H1 (cell line): Measurements from ENCODE around the gene OSBPL2. TPM values are rescaled to one million over a fixed set of nuclear protein-coding genes. Genes with fewer than 3 reads are reported as not detected.

Source experiments
- CHD7 ChIP-seq: fragments of 300-600 bp; sonication (generic); IDR thresholded peaks from 2 replicates; pipeline ENCODE4 v1.7.1; 2012; ENCODE audit warnings: low read length, moderate library complexity, mild to moderate bottlenecking, inconsistent platforms; ENCODE audit not compliant: insufficient replicate concordance
- RFX5 ChIP-seq: IDR thresholded peaks from 2 replicates; pipeline ENCODE4 v1.6.1; 2011; ENCODE audit warnings: low read depth, low read length, improper control_type of control experiment, borderline replicate concordance
- SP4 ChIP-seq: IDR thresholded peaks from 2 replicates; pipeline ENCODE4 v1.6.1; 2012; ENCODE audit warnings: low read length, inconsistent platforms
- TEAD4 ChIP-seq: IDR thresholded peaks from 2 replicates; pipeline ENCODE4 v1.6.1; 2012; ENCODE audit warnings: low read depth, low read length, inconsistent platforms, mixed read lengths
- polyA plus RNA-seq, 7 experiments: library from polyadenylated mRNA; depleted of rRNA in 3 of 7; stranded (reverse) in 5 of 7; unstranded in 2 of 7; fragments of >200 nt in 5 of 7; fragments of 200-250 nt in 2 of 7; gene quantifications; 1 replicate in 5 of 7; 2 replicates in 1 of 7; 4 replicates in 1 of 7; pipeline versions ENCODE4 v1.2.1 to v1.2.3, GENCODE V29; 2011 to 2013; ENCODE audit warnings: missing spikeins in 2 of 7, mixed read lengths in 2 of 7
- total RNA-seq: library from RNA; stranded (reverse); fragmentation: NEBNext Ultra II Directional; extraction: Animal tissue kit (Norgen Biotek cat#: 25700); gene quantifications from 2 replicates; pipeline ENCODE4 v1.2.1, GENCODE V29; 2021
- TF ChIP-seq, protein P1 (sequence below): IDR thresholded peaks from 2 replicates; pipeline ENCODE4 v1.6.1; 2011; ENCODE audit warnings: low read depth, mild to moderate bottlenecking, low read length; ENCODE audit not compliant: insufficient read depth

The OSBPL2 gene
- total and polyA plus RNA-seq, 2 of the 8 experiments (the other 6 are each of a cell fraction or from before 2014, with no cell fraction given): 11.7 to 42.4 TPM

DNA sequence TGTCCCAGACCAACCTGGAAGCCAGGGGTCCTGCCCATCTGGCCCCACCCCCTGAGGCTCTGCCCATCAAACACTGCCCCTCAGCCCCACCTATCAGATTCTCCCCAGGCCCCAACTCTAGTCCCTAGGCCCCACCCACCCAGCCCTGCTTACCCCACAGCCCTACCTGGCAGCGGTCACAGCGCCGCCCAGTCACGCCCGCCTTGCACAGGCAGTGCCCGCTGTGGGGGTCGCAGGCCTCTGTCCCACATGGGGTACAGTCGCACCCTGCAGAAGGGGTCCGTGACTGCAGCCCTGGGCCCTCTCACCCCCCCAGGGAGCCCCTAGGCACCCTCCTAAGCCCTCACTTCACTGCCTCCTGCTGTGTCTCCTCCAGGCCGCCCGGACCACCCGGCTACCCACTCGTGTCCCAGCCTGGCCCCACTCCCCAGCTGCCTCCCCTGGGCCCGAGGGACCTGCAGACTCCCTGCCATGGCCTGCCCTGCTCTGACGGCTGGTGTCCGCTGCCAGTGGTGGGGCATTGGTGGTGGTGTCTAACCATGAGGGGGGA lies 84.2 kb downstream of the OSBPL2 start (continued):
- TF ChIP-seq CHD7 (no peak), SP4 (no peak), TEAD4 (no peak), RFX5 (no peak)
- TF ChIP-seq, protein P1, sequence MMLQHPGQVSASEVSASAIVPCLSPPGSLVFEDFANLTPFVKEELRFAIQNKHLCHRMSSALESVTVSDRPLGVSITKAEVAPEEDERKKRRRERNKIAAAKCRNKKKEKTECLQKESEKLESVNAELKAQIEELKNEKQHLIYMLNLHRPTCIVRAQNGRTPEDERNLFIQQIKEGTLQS: no peak
- TF ChIP-seq, all 59 proteins: peak for 0
